HG03457 (cell line): ENCODE results near the gene ARHGEF16.

Experiments used
- ATAC-seq: cut with Tn5 transposase; IDR thresholded peaks from one replicate; pipeline ENCODE4 v1.9.1; 2021; ENCODE audit warnings: moderate number of reproducible peaks; ENCODE audit not compliant: unreplicated experiment

Gene ARHGEF16

DNA sequence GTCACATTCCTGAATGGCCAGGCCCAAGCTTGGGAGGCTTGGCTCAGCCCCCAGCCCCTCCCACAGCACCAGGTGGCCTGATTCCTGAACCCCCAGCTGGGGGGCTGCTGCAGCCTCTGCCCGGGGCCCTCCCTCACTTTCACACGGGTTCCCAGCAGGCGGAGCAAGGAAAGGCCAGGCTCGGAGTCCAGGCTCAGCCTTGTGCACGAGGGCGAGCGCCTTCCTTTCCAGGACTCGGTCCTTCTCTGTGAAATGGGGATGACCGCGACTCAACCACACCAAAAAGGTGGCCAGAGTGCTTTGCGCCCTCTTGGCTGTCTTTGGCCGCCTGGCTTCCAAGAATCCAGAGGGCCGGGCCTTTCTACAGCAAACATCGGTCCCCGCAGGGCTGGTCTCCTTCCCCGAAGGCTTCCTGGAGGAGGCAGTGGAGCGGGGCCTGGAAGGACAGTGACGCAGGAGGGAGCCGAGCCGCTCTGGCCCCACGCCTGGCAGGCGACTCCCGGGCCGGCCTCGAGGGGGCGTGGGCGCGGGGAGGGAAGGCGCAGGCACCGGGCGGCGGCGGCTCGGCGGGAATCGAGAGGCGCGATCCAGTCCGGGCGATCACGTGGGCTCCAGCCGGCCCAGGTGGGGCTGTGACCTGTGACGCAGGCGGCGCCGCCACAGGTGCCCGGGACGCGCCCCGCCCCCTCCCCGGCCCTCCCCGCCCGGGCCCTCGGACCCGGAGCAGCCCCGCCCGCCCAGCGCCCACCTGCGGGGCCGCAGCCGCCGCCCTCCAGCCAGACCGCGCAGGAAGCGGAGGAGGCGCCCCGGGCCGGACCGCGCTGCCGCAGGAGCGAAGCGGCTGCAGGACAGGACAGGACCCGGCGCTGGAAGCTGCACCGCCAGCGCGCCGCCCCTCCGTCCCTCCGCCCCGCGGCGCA lies at the start of gene ARHGEF16:
ARHGEF16 (plus strand) TSS at position 775 of the 920 bp plus-strand sequence. CDS start 8,420 bp downstream, outside the sequence.
- ATAC-seq, result no peak

DNA sequence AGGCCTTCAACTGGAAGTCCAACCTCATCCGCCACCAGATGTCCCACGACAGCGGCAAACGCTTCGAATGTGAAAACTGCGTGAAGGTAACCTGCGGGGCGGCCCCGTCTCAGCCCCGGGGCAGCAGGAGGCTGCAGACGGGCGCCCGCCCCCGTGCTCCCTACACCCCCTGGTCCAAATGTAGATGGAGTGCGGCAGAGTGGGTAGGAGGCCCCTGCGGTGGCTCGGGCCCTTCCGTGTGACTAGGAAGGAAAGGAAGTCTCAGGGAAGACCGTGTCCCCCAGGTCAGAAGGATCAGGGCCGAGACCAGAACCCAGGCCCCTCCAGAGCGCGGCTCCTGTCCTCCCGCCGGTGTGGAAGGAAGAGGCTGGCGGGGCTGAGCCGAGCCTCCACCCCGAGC lies 49.7 kb upstream of the ARHGEF16 start:
- no peak for ATAC-seq

DNA sequence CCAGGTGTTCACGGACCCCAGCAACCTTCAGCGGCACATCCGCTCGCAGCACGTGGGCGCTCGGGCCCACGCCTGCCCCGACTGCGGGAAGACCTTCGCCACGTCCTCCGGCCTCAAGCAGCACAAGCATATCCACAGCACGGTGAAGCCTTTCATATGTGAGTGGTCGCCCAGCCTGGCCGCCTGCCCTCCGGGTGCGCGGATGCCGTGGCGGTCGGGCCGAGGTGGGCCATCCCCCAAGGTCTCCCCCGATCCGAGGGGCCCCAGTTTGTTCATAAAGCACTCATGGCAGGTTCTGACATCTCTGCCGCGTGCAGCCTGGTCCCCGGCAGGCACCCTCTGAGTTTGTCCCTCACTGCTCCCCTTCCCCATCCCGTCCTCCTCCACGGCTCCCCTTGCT lies 49.0 kb upstream of the ARHGEF16 start:
- no peak for ATAC-seq

- ATAC-seq, result no peak
Observed at GRCh38 chr1:3405974-3406867, 48.2 kb upstream of the ARHGEF16 start.

- no peak for ATAC-seq
Observed at GRCh38 chr1:3407021-3407420, 47.4 kb upstream of the ARHGEF16 start.

- ATAC-seq, result no peak
Observed at GRCh38 chr1:3408751-3409266, 45.7 kb upstream of the ARHGEF16 start.

DNA sequence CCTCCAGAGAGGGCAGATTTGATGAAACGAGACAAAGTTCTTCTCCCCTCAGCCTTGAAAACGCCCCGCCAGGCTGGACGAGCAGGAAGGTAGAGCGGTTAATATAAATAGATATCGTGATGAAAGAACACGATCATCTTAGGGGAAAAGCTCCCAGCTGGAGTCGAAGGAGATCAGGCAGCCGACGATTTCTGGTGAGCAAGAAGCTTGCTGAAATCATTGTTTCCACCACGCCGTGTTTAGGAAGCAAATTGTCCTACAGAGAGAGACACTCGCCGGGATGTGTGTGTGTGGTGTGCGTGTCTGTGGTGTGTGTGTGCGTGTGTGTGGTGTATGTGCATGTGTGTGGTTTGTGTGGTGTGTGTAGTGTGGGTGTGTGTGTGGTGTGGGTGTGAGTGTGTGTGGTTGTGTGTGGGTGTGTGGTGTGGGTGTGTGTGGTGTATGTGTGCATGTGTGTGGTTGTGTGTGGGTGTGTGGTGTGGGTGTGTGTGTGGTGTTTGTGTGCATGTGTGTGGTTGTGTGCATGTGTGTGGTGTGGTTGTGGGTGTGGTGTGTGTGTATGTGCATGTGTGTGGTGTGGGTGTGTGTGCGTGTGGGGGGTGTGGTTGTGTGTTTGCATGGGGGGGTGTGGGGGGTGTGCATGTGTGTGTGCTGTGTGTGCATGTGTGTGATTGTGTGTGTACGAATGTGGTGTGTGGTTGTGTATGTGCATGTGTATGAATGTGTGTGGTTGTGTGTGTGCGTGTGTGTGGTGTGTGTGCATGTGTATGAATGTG lies 44.9 kb upstream of the ARHGEF16 start:
- no peak for ATAC-seq

GRCh38 chr1:3410142-3410925 lies 44.1 kb upstream of the ARHGEF16 start:
- no peak for ATAC-seq

- ATAC-seq, result no peak
Observed at GRCh38 chr1:3411806-3412205, 42.7 kb upstream of the ARHGEF16 start.

GRCh38 chr1:3412376-3412775 lies 42.1 kb upstream of the ARHGEF16 start:
- ATAC-seq, result no peak

- ATAC-seq, result no peak
Observed at GRCh38 chr1:3413975-3414710, 40.3 kb upstream of the ARHGEF16 start.

- no peak for ATAC-seq
Observed at GRCh38 chr1:3415260-3416090, 39.0 kb upstream of the ARHGEF16 start.

DNA sequence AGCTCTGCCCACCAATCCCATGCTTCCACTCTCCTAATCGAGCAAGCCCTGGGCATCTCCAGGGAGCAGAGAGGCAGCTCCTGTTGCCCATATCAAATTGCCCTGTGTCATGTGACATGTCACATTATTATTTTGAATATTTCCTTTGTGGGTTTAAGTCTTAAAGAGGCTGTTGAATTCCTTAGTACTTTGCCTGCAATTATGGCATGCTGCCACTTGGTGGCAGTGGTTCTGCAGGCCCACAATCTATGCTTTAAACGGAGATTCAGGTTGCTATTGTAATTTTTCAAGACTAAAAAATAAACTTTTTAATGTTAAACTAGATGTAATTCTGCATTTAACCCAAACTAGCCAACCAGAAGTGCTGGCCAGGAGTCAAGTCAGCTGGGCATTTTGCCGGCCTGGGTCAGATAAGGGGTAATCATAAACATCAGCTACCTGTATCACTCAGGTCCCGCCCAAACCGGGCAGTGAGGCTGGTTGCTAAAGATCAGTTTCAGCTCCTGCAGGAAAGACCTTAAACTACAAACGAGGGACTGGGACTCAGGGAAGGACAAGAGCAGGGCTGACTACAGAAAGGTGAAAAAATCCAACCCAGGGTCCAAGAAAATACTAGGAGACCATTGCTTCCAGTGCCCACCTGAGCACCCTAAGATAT lies 37.3 kb upstream of the ARHGEF16 start:
- ATAC-seq, result no peak

GRCh38 chr1:3417934-3418333 lies 36.5 kb upstream of the ARHGEF16 start:
- no peak for ATAC-seq

DNA sequence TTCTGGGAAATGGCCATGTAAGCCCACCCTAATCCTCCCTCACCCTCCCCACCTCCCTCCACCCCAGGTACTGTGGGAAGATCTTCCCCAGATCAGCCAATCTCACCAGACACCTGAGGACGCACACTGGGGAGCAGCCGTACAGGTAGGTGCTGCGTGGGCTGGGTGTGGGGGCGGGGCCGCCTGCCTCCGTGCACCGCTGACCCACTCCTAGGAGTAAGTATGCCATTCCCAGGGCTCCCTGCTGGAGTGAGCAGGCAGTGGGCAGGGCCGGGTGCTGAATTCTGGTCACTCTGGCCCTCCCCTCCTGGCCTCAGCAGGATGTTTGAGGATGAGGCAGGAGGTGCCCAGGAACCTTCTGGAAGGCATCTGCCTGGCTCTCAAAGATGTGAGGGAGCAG lies 35.9 kb upstream of the ARHGEF16 start:
- no peak for ATAC-seq

DNA sequence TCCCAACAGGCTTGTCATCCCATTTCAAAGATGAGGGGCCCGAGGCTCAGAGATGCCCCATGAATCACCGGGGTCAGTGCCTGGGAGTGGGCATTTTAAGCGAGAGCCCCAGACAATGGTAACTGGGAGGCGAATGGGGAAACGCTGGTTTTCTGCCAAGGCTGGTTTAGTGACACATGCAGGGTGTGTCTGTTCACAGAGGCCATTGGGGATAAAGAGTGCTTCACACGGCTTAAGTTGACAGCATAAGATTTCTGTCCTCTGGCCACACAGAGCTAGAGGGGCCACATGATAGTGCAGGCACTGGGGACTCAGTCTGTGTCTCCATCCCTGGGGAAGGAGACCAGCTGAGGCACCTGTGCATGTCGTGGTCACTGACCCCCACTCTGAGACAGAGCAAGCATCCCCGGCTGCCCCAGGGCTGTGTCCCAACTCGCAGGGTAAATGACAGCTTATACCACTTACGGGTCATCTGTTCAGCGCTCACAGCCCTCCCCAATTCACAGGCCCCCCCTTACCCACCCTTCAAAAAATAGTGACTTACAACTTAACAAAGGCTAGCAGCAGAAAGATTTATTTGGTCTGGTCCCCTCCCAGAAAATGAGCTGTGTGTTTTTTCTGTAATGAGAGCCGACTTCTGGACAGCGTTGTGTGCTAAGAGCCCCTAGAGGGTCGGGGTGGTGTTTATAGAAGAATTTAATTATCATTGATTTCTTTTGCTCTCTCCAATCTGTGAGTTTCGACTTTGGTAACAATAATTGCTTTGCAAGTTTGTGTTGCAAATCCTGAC lies 34.9 kb upstream of the ARHGEF16 start:
- no peak for ATAC-seq
